GM21423 (cell line): ENCODE measurements around the gene SYNE3.

Experiments
- ATAC-seq: cut with Tn5 transposase; IDR thresholded peaks from one replicate; pipeline ENCODE4 v1.9.1; 2021; ENCODE audit warnings: mild to moderate bottlenecking, moderate library complexity; ENCODE audit not compliant: unreplicated experiment

The SYNE3 gene

GRCh38 chr14:95507174-95507573, 9.3 kb downstream of the SYNE3 start:
- ATAC-seq: no peak

GRCh38 chr14:95505030-95505589, 11.3 kb downstream of the SYNE3 start:
- peak; percentile 40 for ATAC-seq

DNA sequence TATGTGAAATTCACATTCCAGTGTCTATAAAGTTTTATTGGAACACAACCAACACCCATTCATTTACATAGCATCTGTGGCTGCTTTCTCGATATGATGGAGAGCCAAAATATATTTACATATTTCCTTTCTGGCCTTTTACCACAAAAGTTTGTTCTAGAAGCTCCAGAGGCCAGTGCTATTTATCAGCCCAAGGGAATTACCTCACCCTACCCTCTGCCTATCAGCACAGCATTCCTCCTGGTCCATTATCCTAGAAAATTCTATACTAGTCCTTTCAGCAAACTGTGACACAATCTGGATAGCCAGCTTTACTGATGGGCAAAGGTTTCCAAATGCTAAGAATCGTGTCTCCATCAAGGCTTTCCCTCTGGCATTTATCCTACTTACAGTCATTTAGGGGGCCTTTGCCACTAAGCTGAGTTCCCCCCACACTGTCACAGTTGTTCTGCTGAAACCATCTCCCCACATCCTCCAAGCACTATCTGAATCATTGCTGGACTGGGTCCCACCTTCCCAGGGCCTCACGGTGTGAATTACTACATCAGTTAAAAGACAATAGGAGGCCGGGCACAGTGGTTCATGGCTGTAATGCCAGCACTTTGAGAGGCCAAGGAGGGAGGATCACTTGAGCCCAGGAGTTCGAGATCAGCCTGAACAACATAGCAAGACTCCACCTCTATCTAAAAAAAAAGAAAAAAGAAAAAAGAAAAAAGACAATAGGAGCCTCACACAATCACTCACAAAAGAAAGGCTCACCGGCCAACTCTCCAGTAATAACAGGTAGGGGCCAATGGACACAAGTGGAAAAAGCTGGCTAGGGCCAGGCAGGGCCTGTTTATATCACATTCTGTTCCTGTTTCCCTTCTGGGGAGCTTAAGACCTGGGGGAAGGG, 12.1 kb downstream of the SYNE3 start:
- no peak for ATAC-seq

DNA sequence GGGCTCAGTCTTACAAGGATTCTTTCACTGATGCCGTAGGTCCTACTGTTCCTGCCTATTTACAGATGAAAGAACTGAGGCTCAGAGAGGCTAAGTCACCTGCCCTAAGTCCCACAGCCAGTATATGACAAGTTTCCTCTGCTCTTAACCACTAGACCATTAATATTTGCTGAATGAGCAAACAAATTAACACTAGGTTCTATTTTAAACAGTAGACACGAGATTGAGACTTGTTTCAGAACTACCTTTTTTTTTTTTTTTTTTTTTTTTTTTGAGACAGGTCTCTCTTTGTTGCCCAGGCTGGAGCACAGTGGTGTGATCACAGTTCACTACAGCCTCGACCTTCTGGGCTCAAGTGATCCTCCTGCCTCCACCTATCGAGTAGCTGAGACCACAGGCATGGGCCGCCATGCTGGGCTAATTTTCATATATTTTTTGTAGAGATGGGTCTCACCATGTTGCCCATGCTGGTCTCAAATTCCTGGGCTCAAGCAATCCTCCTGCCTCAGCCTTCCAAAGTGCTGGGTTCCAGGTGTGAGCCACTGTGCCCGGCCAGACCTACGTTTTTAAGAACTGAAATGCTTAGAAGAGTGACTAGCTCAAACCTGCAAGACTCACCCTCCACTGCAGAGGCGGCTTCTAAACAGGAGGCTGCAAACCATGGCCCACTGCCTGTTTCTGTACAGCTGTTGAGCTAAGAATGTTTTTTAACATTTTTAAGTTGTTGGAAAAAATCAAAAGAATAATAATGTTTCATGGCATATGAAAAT, 12.9 kb downstream of the SYNE3 start:
- ATAC-seq: peak; percentile 48

DNA sequence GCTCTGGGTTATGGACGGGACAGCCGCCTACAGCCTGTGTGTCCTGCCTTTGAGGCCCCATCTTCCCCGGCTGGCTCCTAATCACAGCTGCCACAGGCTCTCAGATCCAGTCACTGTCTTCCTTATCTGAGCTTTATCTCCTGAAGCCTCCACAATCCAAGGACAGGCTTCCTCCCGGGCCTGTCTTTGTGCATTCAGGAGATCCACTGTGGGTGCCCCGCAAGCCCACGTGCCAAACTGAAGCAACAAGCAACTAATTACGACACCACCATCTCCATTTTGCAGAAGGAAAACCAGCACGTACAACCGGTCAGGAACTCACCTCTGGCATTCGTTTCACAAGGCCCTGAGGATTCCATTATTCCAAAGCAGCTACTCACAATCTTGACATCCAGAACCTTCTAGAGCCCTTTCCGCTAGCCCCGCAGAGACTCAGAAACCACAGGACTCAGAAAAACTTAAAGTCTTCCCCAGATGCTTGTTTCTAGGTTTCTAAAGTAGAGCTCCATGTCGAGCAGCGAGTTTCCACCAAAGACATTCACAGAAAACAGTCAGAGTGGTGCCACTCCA, 14.0 kb downstream of the SYNE3 start:
- no peak for ATAC-seq

GRCh38 chr14:95500772-95501401, 15.6 kb downstream of the SYNE3 start:
- ATAC-seq: no peak

DNA sequence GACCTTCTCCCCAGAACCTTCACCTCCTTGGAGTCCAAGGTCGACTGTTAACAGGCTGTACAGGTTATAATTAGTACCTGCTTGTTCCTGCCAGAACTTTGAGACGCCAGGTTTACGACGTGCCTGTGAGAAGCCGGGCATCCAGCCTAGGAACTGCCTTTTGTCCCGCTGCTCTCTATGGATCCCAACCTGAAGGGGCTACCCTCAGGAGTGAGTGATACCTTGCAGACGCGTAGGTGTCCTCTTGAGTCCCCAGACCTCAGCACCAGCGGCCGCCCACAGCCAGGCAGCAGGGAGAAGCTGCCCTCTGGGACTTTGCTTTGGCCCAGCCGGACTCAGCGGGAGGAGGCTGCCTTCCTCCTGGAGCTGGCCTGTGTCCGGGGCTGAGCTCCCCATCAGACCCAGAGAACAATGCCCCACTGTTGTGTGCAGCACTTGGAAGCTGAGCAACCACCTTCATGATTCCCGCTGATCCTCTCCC, 16.2 kb downstream of the SYNE3 start:
- ATAC-seq: no peak

GRCh38 chr14:95499354-95499750, 17.1 kb downstream of the SYNE3 start:
- no peak for ATAC-seq

DNA sequence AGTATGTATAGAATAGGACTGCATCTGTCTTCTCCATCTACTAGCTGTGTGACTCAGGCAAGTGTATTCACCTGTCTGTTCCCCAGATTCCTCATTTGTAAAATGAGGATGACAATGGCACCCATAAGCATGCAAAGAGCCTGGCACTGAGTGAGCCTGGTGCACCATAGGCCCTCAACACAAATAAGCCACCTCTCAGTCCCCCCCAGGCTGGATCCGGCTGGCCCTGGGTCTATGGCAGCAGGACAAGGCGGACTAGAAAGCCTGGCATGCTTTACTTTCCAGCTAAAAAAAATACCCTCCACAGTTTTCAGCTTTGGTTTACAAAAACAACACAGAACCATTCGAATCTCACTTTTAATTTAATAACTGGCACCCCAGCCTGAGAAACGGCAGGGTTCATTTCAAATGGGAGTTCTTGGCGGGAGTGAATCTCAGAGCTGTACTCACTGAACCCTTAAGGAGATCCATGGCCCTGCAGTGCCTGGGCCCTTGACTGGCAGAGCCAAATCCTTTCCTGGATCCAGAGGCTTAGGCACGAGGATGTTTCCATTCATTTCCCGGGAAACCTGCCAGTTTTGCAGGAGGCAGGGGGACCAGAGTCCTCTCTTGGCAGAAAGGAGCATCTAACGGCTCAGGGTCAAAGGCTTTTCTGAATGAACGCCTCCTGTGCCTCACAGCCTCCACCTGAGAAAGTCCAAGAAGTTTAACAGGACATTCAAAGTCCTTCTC, 17.7 kb downstream of the SYNE3 start:
- no peak for ATAC-seq

- no peak for ATAC-seq
Observed at GRCh38 chr14:95497561-95498011, 18.9 kb downstream of the SYNE3 start.

DNA sequence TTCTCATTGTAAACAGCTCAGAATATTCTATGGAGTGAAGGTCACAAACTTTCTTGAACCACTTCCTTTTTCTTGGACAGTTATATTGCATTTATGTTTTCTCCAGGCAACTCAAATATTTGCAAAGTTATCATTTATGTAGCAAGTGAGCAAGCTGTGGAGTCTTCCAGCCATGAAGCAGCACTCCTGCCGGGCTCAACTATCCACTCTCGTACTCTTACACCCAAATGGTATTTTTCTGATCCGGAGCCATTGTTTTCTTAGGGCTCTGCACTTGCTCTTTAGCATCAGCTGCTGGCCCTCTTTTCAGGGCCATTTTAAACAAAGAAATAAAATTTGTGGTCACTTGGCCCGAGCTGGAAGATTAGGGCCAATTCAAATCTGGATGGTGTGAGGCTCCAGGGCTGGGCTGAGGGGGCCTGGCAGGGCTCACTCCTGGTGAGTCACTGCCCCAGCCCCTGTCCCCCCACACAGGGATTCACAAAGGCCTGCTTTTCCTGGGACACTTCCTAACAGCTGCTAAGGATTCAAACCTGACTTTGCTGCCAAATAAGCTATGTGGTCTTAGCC, 19.7 kb downstream of the SYNE3 start:
- ATAC-seq: no peak

DNA sequence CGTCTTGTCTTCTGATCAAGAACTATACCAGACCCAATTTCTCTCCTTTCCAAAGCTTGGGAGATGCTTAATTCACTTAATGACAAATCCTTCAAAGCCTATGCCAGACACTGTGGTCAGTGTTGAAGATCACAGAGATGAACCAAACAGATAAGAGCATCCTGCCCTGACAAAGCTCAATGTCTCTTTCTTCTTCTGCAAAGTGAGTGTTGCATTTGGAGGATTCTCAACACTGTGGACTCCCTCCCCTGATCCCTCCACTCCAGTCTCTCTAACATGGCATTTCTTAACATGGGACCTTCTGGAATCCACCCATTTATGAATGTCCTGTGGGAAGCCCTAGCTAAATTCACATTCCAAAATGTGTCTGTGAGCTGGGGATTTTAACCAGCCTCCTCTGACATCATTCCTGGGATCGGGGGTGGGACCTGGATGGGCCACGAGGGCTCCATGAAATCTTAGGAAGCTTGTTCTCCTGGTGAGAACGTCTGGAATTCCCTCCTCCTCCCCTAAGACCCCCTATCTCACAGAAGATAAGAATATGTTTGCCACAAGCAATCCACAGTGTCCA, 20.3 kb downstream of the SYNE3 start:
- ATAC-seq: peak; percentile 16

GRCh38 chr14:95495538-95496025, 20.9 kb downstream of the SYNE3 start:
- peak; percentile 84 for ATAC-seq

DNA sequence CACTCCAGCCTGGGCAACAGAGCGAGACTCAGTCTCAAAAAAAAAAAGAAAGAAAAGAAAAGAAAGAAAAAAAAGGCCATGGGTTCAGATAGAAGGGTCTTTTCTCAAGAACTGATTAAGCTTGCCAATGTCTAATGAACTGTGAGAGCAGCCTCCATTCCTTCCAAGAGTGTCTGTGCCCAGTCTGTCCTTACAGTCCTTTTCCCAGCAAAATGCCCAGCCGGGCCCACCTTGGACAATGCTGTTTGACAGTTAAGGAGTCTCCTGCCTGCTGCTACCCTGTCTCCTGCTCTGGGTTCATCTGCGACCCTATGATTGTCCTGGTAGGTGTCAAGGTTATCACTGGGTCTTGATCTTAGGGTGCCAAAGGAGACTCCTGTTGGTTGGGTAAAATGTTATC, 21.4 kb downstream of the SYNE3 start:
- ATAC-seq: no peak

- no peak for ATAC-seq
Observed at GRCh38 chr14:95494456-95494855, 22.0 kb downstream of the SYNE3 start.

GRCh38 chr14:95493976-95494375, 22.5 kb downstream of the SYNE3 start:
- ATAC-seq: no peak

- no peak for ATAC-seq
Observed at GRCh38 chr14:95493503-95493902, 22.9 kb downstream of the SYNE3 start.

DNA sequence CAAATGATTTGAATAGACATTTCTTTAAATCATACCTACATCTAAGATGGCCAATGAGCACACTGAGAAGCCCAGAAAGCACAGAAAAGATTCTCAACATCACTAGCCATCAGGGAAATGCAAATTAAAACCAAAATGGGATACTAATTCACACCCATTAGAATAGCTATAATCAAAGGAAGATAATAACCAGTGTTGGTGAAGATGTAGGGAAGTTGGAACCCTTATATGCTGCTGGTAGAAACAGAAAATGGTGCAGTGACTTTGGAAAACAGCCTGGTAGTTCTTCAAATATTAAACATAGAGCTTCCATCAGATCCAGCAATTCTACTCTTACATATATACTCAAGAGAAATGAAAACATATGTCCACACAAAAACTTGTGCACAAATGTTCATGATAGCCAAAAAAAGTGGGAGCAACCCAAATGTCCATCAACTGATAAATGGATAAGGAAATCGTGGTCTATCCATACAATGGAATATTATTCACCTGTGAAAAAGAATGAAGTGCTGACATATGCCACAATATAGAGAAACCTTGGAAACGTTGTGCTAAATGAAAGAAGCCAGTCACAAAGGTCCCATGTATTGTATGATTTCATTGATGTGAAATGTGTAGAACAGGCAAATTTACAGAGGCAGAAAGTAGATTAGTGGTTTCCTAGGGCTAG, 24.4 kb downstream of the SYNE3 start:
- no peak for ATAC-seq
